Astrocyte of the hippocampus (primary cell): ENCODE data around the gene POLR1E.
A peak's percentile ranks its signal among the peaks of the same experiment; 100 is the strongest.

Experiments used
- DNase-seq: peaks from one replicate; pipeline ENCODE4 v3.0.0; 2011; ENCODE audit warnings: low read depth, low spot score

POLR1E gene

DNA sequence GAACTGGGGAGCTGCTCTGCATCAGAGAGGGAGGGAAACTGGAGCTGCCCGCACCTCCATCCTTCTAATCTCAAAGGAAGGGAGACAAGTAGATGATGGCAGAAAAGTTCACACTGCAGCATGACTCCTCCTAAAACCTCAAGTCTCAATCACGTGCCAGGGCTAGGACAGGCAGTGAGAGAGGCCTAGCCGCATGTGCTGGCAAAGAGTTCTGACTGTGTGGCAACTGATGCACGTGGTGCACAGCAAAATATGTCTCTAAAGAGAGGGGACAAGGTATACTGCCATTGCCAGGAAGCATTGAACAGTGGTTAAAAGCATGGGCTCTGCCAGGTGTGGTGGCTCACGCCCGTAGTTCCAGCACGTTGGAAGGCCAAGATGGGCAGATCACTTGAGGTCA lies 52.4 kb downstream of the POLR1E start:
- no peak for DNase-seq

DNA sequence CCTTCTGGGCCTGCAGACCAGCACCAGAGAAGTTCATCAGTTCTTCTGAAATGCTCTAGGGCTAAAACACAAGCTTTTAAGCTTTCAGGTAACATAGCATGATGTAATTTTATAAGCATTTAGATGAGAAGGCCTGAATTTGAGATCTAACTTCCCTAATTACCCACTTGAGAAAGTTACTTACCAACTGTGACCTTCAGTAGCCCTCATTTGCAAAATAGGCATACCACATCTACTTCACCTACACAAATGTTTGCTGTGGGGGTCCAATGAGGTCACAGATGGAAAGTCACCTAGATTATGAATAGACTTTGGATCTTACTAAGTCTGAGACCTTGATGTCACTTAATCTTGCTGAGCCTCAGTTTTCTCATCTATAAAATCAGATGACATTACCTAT lies 53.9 kb downstream of the POLR1E start:
- no peak for DNase-seq

DNA sequence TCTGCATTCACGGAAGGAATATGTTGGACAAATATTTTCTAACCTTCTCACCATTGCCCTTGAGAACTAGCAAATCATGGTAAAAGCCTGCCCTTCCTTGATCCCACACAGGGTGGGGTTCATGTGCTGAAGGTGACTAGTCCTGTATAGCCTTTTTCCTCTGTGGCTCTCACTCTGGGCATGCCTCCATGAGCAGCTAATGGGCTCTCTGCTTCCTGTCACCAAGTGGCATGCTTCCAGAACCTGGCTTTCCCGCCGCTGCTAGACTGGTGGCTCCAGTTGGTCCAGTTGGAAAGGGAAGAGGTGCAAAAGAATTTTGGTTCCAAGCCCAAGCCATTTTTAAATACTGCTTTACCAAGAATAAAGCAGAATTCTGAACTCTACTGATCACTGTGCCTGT lies 54.9 kb downstream of the POLR1E start:
- peak; percentile 7 for DNase-seq

DNA sequence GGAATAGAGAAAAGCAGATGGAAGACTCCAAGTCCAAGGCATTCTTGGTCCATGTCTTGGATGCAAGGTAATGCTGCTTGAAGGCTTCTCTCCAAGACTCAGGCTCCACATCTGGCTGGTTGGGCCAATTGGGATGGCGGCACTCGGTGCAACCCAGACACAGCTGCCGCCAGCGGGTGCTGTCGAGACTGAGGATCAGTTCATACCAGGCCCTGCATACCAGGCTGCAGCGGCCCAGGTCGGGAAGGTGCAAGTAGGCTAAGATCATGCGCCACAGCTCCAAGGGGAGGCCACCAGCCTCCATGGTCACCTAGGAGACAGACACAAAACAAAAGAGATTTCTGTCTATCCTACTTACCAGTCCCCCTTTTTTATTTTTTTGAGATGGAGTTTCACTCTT lies 55.7 kb downstream of the POLR1E start:
- DNase-seq, result no peak

DNA sequence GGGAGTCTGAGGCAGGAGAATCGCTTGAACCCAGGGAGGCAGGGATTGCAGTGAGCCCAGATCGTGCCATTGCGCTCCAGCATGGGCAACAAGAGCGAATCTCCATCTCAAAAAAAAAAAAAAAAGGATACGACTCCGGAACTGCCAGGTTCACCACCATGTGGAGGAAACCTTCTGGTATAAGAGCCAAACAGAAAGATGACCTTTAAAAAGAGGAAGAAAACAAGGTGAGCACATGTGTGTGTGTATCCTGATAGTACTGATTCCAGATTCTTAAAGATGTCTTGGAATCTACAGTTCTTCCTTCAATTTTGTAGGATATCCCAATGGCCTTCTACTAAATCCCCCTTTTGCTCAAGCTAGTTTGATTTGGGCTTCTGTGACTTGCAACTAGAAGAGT lies 56.7 kb downstream of the POLR1E start:
- no peak for DNase-seq

DNA sequence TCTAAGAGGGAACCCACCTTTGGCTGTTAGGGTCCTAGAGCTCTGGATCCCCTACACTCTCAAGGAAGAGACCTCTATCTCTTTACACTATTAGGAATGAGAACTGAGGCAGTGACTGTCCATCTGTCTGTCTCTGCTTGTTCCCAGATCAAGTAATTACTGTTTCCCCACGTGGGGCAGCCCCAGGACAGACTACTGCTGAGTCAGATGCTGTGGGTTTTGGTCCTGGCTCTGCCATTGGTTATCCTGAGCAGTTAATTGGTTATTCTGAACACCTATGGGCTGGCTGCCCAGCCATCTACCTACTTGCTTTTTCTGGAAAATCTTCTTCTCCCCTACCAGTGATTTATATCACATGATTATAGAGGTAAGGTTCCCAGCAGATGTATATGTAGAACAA lies 57.1 kb downstream of the POLR1E start:
- peak; percentile 26 for DNase-seq

DNA sequence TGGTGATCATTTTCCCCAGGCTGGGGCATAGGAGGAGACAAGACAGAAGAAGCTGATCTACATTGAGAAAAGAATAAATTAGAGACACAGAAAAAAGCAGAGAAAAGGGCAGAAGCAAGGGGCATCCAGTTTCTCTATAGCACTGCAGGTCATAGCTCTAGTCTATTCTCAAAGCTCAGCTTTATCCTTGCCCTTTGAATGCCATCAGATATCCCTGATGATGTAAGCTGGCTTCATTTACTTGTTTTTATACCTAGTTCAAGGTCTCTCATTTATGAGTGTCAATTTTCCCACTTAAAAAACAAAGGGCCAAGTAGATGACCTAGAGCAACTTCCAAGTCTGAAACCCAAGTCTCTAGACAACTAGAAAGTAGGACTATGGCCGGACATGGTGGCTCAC lies 57.7 kb downstream of the POLR1E start:
- no peak for DNase-seq

DNA sequence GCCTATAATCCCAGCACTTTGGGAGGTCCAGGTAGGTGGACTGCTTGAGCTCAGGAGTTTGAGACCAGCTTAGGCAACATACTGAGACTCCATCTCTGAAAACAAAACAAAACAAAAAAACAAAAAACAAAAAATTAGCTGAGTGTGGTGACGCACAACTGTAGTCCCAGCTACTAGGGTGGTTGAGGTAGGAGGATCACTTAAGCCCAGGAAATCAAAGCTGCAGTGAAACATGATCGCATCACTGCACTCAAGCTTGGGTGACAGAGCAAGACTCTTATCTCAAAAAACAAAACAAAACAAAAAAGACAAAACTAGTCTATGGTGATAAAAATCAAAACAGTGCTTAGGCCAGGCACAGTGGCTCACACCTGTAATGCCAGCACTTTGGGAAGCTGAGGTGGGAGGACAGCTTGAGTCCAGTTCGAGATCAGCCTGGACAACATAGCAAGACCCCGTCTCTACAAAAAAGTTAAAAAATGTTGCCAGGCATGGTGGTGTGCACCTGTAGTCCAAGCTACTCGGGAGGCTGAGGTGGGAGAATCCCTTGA lies 61.7 kb downstream of the POLR1E start:
- DNase-seq, result no peak

DNA sequence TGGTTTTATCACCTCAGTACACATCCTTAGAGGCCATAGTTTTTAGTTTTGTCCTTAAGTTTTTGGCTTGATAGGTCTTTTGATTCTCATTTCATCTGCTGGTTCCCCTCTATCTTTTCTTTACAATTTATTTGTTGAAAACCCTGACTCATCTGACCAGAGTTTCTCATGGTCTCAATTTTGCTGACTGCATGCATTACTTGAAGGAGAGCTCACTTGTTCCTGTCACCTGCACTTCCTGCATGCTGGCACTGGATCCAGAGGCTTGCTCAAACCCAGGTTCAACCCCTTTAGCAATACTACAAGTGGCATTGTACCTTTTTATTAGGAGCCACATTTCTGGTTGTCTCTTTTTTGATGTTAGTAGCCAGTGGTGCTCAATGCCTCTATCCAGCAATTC lies 63.8 kb downstream of the POLR1E start:
- DNase-seq, result peak; percentile 7

DNA sequence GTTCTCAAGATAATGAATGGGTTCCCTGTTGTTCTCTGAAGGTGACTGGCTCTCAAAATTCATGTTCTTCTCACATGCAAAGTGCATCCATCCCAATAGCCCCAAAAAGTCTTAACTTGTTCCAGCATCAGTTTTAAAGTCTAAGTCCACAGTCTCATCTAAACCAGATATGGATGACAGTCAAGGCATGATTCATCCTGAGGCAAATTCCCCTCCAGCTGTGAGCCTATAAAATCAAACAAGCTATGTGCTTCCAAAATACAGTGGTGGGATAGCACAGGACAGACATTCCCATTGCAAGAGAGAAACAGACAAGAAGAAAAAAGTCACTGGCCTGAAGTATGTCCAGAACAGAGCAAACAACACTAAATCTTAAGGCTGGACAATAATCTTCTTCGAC lies 65.0 kb downstream of the POLR1E start:
- peak; percentile 13 for DNase-seq

DNA sequence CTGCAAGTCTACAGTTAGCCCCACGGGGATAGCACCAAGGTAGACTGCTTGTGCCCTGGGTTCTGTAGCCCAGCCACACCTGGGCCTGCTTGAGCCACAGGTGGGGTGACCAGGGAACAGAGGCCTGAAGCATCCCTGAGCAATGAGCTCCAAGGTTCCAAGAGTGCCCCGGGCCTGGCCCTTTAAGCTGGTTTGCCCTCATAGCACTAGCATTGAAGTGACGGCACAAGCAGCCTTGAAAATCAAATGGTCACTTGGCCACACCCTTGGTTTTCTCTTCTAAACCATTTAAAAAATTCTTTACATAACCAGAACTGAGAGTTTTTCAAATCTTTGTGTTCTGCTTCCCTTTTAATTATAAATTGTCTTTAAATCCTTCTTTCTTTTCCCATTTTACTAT lies 65.7 kb downstream of the POLR1E start:
- DNase-seq, result no peak

DNA sequence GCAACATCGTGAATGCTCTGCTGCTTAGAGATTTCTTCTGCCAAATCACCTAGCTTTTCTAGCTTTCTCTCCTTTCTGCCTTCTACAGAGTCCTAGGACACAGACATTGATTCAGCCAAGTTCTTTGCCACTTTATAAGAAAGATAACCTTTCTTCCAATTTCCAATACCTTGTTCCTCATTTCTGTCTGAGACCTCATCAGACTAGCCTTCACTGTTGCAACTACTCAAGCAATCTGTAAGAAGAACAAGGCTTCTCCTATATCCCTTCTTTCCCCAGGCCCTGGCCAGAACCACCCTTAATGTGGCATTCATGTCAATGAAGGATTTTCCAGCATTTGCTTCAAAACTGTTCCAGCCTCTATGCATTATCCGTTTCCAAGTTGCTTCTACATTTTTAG lies 66.1 kb downstream of the POLR1E start:
- DNase-seq, result no peak
